NCI-H774 (cell line): ENCODE data around the gene NUDT14.

Experiments
- DNase-seq: peaks from one replicate; lab custom pipeline; 2025; lab: John Stamatoyannopoulos, UW

NUDT14 gene

GRCh38 chr14:105173901-105174894 lies 6.9 kb downstream of the NUDT14 start:
- no peak for DNase-seq

- DNase-seq, result no peak
Measured at GRCh38 chr14:105173145-105173544, 8.0 kb downstream of the NUDT14 start.

GRCh38 chr14:105172476-105172875 lies 8.6 kb downstream of the NUDT14 start:
- DNase-seq, result no peak

- DNase-seq, result peak; percentile 43
Measured at GRCh38 chr14:105171004-105171673, 10.0 kb downstream of the NUDT14 start.

GRCh38 chr14:105169776-105170655 lies 11.1 kb downstream of the NUDT14 start:
- no peak for DNase-seq

GRCh38 chr14:105168979-105169507 lies 12.1 kb downstream of the NUDT14 start:
- DNase-seq, result no peak

GRCh38 chr14:105168496-105168978 lies 12.6 kb downstream of the NUDT14 start, which contains the start of gene JAG2:
Gene JAG2 (minus strand): TSS chr14:105168776. CDS start chr14:105168420, 356 bp downstream.
- peak; percentile 39 for DNase-seq

- no peak for DNase-seq
Measured at GRCh38 chr14:105168093-105168420, 13.1 kb downstream of the NUDT14 start.

GRCh38 chr14:105167303-105168092 lies 13.6 kb downstream of the NUDT14 start:
- peak; percentile 20 for DNase-seq

GRCh38 chr14:105166571-105167302 lies 14.4 kb downstream of the NUDT14 start:
- no peak for DNase-seq

- DNase-seq, result no peak
Measured at GRCh38 chr14:105165761-105166485, 15.2 kb downstream of the NUDT14 start.

- peak; percentile 44 for DNase-seq
Measured at GRCh38 chr14:105165134-105165704, 15.9 kb downstream of the NUDT14 start.

GRCh38 chr14:105163040-105163742 lies 17.9 kb downstream of the NUDT14 start:
- no peak for DNase-seq

GRCh38 chr14:105162669-105162979 lies 18.5 kb downstream of the NUDT14 start:
- no peak for DNase-seq

- no peak for DNase-seq
Measured at GRCh38 chr14:105161964-105162668, 19.0 kb downstream of the NUDT14 start.

GRCh38 chr14:105161309-105161708 lies 19.8 kb downstream of the NUDT14 start:
- DNase-seq, result no peak

- DNase-seq, result no peak
Measured at GRCh38 chr14:105160776-105161175, 20.3 kb downstream of the NUDT14 start.

GRCh38 chr14:105159344-105159743 lies 21.8 kb downstream of the NUDT14 start:
- no peak for DNase-seq
